ENCODE data around the gene HPF1. TPM values are rescaled to one million over a fixed set of nuclear protein-coding genes. Genes with fewer than 3 reads are reported as not detected.

The HPF1 gene
- total RNA-seq, 1 experiment from 2014 or later: 34.3 TPM

GRCh38 chr4:169761846-169762245 is 4.1 kb upstream of the HPF1 start (continued):
- TF ChIP-seq ZNF138 (CRISPR knock-in tag; conservative IDR thresholded peaks at IDR 0.05): no peak
- no peak for TF ChIP-seq USF1 (CRISPR knock-in tag; IDR thresholded peaks at IDR 0.05)
- no peak for TF ChIP-seq OVOL2 (CRISPR knock-in tag; IDR thresholded peaks at IDR 0.05; ENCODE audit: borderline replicate concordance)
- no peak for TF ChIP-seq TEAD4 (CRISPR knock-in tag; IDR thresholded peaks at IDR 0.05)
- no peak for TF ChIP-seq GTF2I (CRISPR knock-in tag; conservative IDR thresholded peaks at IDR 0.05)

GRCh38 chr4:169758401-169758962 is 738 bp upstream of the HPF1 start:
- Mint-ChIP-seq H3K27me3 (ENCODE audit: low read depth) (peaks cover 11% of the 10 kb centered on the region; the same call in 1 of the 2 replicates), H3K4me1 (peaks cover 30% of the 10 kb centered on the region), H3K9me3 (no peaks in the 10 kb centered on the region), H3K4me3 (peak overlapping the region; percentile 88), H3K36me3 (peaks cover 2% of the 10 kb centered on the region; the same call in 1 of the 2 replicates), H3K27ac (no peak overlapping the region)
- ATAC-seq: no peak
- TF ChIP-seq USF1 (CRISPR knock-in tag; IDR thresholded peaks at IDR 0.05) (no peak), NFATC4 (CRISPR knock-in tag; IDR thresholded peaks at IDR 0.05) (no peak), ZNF121 (CRISPR knock-in tag; IDR thresholded peaks at IDR 0.05) (no peak), AR (CRISPR knock-in tag; IDR thresholded peaks at IDR 0.05) (no peak), E2F1 (CRISPR knock-in tag; IDR thresholded peaks at IDR 0.05) (no peak), ZSCAN18 (CRISPR knock-in tag; IDR thresholded peaks at IDR 0.05) (no peak), JAZF1 (CRISPR knock-in tag; IDR thresholded peaks at IDR 0.05) (no peak), CREM (CRISPR knock-in tag; IDR thresholded peaks at IDR 0.05) (no peak), PREB (CRISPR knock-in tag; IDR thresholded peaks at IDR 0.05; ENCODE audit: borderline replicate concordance) (no peak), ZBTB43 (CRISPR knock-in tag; IDR thresholded peaks at IDR 0.05) (no peak), ZNF396 (CRISPR knock-in tag; IDR thresholded peaks at IDR 0.05; ENCODE audit: borderline replicate concordance) (no peak), RELA (CRISPR knock-in tag; IDR thresholded peaks at IDR 0.05; ENCODE audit: borderline replicate concordance) (no peak), GRHL2 (CRISPR knock-in tag; IDR thresholded peaks at IDR 0.05; ENCODE audit: insufficient replicate concordance, severe bottlenecking) (no peak), FOXP1 (CRISPR knock-in tag; IDR thresholded peaks at IDR 0.05; ENCODE audit: borderline replicate concordance) (no peak), NR1H2 (CRISPR knock-in tag; IDR thresholded peaks at IDR 0.05) (no peak), SP1 (CRISPR knock-in tag; conservative IDR thresholded peaks at IDR 0.05) (no peak), CBFB (CRISPR knock-in tag; IDR thresholded peaks at IDR 0.05; ENCODE audit: low read depth) (no peak)
- CTCF ChIA-PET: no interaction called here
- no peak for DNase-seq (ENCODE audit: low spot score)
- POLR2A ChIA-PET: no interaction called here
